Measurements from ENCODE around the gene PDCD1.
A peak's percentile ranks its signal among the peaks of the same experiment; 100 is the strongest.

PDCD1 gene

GRCh38 chr2:241885291-241885945 is 26.7 kb upstream of the PDCD1 start:
- H3K4me2 ChIP-seq (ENCODE audit: insufficient read depth, low read length): peak overlapping the region; percentile 62
- no peak overlapping the region for H2AFZ ChIP-seq (ENCODE audit: low read depth, low read length)
- H3K9me3 ChIP-seq (ENCODE audit: insufficient read depth, low read length, severe bottlenecking): no peaks in the 10 kb centered on the region
- peak overlapping the region; percentile 95 for H3K27ac ChIP-seq (ENCODE audit: low read length)
- TF ChIP-seq CTCF (IDR thresholded peaks at IDR 0.05; ENCODE audit: borderline replicate concordance, extremely low read depth, low read length, poor library complexity, severe bottlenecking) (no peak), EZH2 (IDR thresholded peaks at IDR 0.05; ENCODE audit: borderline replicate concordance, low read depth, low read length, severe bottlenecking) (no peak)
- H3K4me1 ChIP-seq (ENCODE audit: insufficient read depth, low read length): peaks cover 84% of the 10 kb centered on the region
- H3K27me3 ChIP-seq (ENCODE audit: insufficient read depth, low read length, poor library complexity): no peaks in the 10 kb centered on the region
- H3K36me3 ChIP-seq (ENCODE audit: insufficient read depth, low read length): peaks cover 18% of the 10 kb centered on the region; the same call in 1 of the 2 replicates
- ATAC-seq (ENCODE audit: insufficient read depth, low read depth): peak; percentile 5; the same call in 1 of the 3 replicates
- H4K20me1 ChIP-seq (ENCODE audit: insufficient read depth, low read length): 0 out of 2 replicates have a peak, but pooled peaks cover 4% of the 10 kb centered on the region
- peak; percentile 61 for DNase-seq
- peaks cover 33% of the 10 kb centered on the region for H3K79me2 ChIP-seq (ENCODE audit: insufficient read depth, low read length)
- peak overlapping the region; percentile 57 for H3K9ac ChIP-seq (ENCODE audit: low read depth, low read length)
- peak overlapping the region in 1 of 2 experiments; percentile 20; a peak in 2 of 4 replicates for H3K4me3 ChIP-seq (ENCODE audit: low read depth in 1 of 2, low read length in 2 of 2)

- H3K4me2 ChIP-seq (ENCODE audit: insufficient read depth, low read length): peak overlapping the region; percentile 62
- H4K20me1 ChIP-seq (ENCODE audit: insufficient read depth, low read length): 0 out of 2 replicates have a peak, but pooled peaks cover 4% of the 10 kb centered on the region
- no peak for DNase-seq
- H3K9me3 ChIP-seq (ENCODE audit: insufficient read depth, low read length, severe bottlenecking): no peaks in the 10 kb centered on the region
- H3K36me3 ChIP-seq (ENCODE audit: insufficient read depth, low read length): peaks cover 15% of the 10 kb centered on the region; the same call in 1 of the 2 replicates
- peaks cover 32% of the 10 kb centered on the region for H3K79me2 ChIP-seq (ENCODE audit: insufficient read depth, low read length)
- no peak overlapping the region for H2AFZ ChIP-seq (ENCODE audit: low read depth, low read length)
- H3K27ac ChIP-seq (ENCODE audit: low read length): peak overlapping the region; percentile 95
- H3K4me1 ChIP-seq (ENCODE audit: insufficient read depth, low read length): peaks cover 86% of the 10 kb centered on the region
- TF ChIP-seq CTCF (IDR thresholded peaks at IDR 0.05; ENCODE audit: borderline replicate concordance, extremely low read depth, low read length, poor library complexity, severe bottlenecking): no peak
- TF ChIP-seq EZH2 (IDR thresholded peaks at IDR 0.05; ENCODE audit: borderline replicate concordance, low read depth, low read length, severe bottlenecking): no peak
- no peak for ATAC-seq (ENCODE audit: insufficient read depth, low read depth)
- peak overlapping the region; percentile 57 for H3K9ac ChIP-seq (ENCODE audit: low read depth, low read length)
- H3K27me3 ChIP-seq (ENCODE audit: insufficient read depth, low read length, poor library complexity): no peaks in the 10 kb centered on the region
- peak overlapping the region in 1 of 2 experiments; percentile 20; a peak in 2 of 4 replicates for H3K4me3 ChIP-seq (ENCODE audit: low read depth in 1 of 2, low read length in 2 of 2)
Observed at GRCh38 chr2:241884951-241885290, 26.2 kb upstream of the PDCD1 start.

GRCh38 chr2:241882091-241882625 is 23.5 kb upstream of the PDCD1 start:
- peak overlapping the region; percentile 27 to 70; a peak in 3 of 4 replicates for H3K4me3 ChIP-seq (ENCODE audit: low read depth in 1 of 2, low read length in 2 of 2)
- peaks cover 23% of the 10 kb centered on the region for H3K79me2 ChIP-seq (ENCODE audit: insufficient read depth, low read length)
- peak overlapping the region; percentile 34; the same call in 1 of the 2 replicates for H2AFZ ChIP-seq (ENCODE audit: low read depth, low read length)
- peak overlapping the region; percentile 68 for H3K9ac ChIP-seq (ENCODE audit: low read depth, low read length)
- H4K20me1 ChIP-seq (ENCODE audit: insufficient read depth, low read length): 0 out of 2 replicates have a peak, but pooled peaks cover 4% of the 10 kb centered on the region
- no peaks in the 10 kb centered on the region for H3K27me3 ChIP-seq (ENCODE audit: insufficient read depth, low read length, poor library complexity)
- H3K9me3 ChIP-seq (ENCODE audit: insufficient read depth, low read length, severe bottlenecking): no peaks in the 10 kb centered on the region
- ATAC-seq (ENCODE audit: insufficient read depth, low read depth): peak; percentile 44; the same call in 2 of the 3 replicates
- H3K36me3 ChIP-seq (ENCODE audit: insufficient read depth, low read length): peaks cover 8% of the 10 kb centered on the region; the same call in 1 of the 2 replicates
- peaks cover 68% of the 10 kb centered on the region for H3K4me1 ChIP-seq (ENCODE audit: insufficient read depth, low read length)
- TF ChIP-seq EZH2 (IDR thresholded peaks at IDR 0.05; ENCODE audit: borderline replicate concordance, low read depth, low read length, severe bottlenecking) (no peak), CTCF (IDR thresholded peaks at IDR 0.05; ENCODE audit: borderline replicate concordance, extremely low read depth, low read length, poor library complexity, severe bottlenecking) (peak; percentile 62)
- DNase-seq: peak; percentile 55
- H3K4me2 ChIP-seq (ENCODE audit: insufficient read depth, low read length): peak overlapping the region; percentile 94
- H3K27ac ChIP-seq (ENCODE audit: low read length): peak overlapping the region; percentile 94
